ENCODE data around the gene BICD2. TPM values are rescaled to one million over a fixed set of nuclear protein-coding genes. Genes with fewer than 3 reads are reported as not detected.
A peak's percentile ranks its signal among the peaks of the same experiment; 100 is the strongest.

The BICD2 gene
- total RNA-seq, 1 experiment from 2014 or later: 34.3 TPM

DNA sequence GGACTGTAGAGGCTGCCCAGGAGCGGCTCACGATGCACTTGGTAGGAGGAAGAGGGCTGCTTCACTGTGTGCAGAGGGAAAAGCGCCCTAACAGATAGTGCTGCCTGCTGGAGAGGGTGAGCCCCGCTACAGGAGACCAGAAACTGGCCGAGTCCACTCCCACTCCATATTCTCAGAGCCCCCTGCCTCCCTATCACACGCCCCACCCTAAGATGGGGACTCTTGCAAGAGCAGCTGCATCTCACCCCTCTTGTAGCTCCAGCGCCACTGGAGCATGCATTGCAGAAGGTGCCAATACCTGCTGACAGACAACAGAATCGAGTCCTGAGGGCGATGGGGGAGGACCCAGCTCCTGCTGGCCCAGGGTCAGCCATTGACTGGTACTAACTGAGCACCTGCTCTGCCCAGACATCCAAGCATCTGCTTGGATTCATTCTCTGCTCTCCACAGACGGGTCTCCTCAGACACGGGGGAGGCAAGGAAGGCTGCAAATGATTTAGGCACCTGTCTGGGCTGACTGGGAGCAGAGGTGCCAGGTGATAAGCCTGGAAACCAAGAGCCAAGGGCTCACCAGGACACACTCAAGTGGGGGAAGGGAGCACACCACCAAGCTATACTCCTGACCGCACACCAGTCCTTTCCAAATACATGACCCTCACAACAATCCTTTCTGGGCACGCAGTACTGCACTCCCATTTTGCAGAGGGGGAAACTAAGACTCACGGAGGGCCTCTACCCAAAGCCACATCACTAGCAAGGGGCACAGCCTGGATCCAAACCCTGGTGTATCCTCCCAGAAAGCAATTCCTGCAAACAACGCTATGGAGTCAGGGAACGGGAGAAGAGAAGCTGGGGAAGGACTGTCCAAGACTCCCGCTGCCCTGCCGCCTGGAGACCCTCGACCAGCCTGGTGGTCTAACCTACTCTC is 1.6 kb downstream of the BICD2 start:
- Histone ChIP-seq H3K27me3 (ENCODE audit: control insufficient read depth, insufficient read depth, low read length) (no peaks in the 10 kb centered on the region), H3K36me3 (replicated peaks; ENCODE audit: control insufficient read depth, insufficient read depth, low read length) (no peaks in the 10 kb centered on the region), H3K4me3 (ENCODE audit: insufficient read depth, low read depth, low read length) (peak overlapping the region; percentile 100)
- DNase-seq: no peak

DNA sequence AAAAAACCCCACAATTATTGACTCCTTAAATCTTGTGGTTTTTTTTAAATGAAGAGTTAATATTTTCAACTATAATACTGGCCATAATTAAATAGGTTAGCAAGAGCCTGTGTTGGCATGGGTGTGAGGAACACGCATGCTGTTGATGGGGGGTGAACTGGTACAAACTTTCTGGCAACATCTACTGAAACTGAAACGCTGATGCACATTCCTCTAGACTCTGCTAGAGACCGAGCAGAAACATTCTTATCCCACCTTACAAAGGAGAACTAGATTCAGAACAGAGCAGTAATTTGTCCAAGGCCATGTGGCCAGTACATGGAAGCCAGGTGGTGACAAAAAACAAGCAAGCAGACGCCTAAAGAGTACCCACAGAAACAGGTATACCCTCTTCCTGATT is 2.4 kb downstream of the BICD2 start:
- Histone ChIP-seq H3K4me3 (ENCODE audit: insufficient read depth, low read depth, low read length) (no peak overlapping the region), H3K36me3 (replicated peaks; ENCODE audit: control insufficient read depth, insufficient read depth, low read length) (no peaks in the 10 kb centered on the region), H3K27me3 (ENCODE audit: control insufficient read depth, insufficient read depth, low read length) (no peaks in the 10 kb centered on the region)
- no peak for DNase-seq

DNA sequence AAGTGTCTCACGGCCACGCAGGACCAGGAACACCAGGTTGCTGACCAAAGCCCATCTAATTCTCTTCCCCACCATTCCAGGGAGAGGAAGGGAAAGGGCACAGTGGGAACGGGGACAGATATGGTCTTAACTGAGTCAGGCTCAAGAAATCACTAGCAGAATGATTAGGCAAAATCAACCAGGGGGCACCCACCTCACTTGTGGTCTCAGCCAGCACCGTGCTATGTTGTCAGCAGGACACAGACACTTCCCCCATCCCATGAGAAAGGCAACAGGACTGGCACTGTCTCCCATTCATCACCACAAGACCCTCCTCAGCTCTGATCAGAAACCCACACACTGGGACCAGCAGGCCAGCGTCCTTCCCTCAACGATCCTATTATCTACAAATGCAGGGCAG is 2.9 kb downstream of the BICD2 start:
- no peak for DNase-seq
- Histone ChIP-seq H3K36me3 (replicated peaks; ENCODE audit: control insufficient read depth, insufficient read depth, low read length) (no peaks in the 10 kb centered on the region), H3K4me3 (ENCODE audit: insufficient read depth, low read depth, low read length) (no peak overlapping the region), H3K27me3 (ENCODE audit: control insufficient read depth, insufficient read depth, low read length) (no peaks in the 10 kb centered on the region)

DNA sequence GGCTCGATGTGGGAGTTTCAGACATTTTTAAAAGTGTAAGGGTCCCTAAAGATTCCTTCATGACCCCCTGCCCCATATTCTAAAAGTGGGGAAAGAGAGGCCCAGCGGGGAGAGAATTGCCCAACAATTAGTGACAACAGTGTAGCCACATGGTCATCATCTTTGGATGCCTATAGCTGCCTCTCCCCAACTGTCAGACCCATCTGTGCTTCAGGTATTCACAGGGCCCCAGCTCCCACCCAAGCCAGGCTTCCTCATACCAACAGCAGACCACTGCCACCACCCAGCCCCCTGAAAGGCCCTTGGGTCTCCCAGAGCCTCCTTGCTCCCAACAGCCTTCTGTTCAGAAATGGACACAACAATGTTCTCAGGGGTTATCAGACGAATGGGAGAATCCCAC is 4.1 kb downstream of the BICD2 start:
- Histone ChIP-seq H3K4me3 (ENCODE audit: insufficient read depth, low read depth, low read length) (no peak overlapping the region), H3K36me3 (replicated peaks; ENCODE audit: control insufficient read depth, insufficient read depth, low read length) (no peaks in the 10 kb centered on the region), H3K27me3 (ENCODE audit: control insufficient read depth, insufficient read depth, low read length) (no peaks in the 10 kb centered on the region)
- DNase-seq: no peak

DNA sequence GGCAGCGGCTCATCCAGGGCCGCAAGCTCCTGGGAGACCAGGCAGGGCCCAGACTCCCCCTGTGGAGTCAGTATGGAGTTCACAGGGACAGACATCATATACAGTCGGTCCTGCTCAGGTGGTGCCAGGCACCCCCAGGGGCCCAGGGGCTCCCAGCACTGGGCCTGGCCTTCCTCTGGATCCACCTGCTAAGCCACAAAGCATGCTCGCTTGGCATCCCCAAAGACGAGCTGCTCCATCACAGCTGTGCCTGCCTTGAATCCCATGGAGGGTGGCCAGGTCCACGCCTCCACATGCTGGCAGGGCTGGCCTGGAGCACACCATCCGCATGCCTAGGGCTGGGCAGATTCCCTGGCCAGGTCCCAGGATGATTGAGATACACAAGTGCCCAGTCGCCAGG is 4.6 kb downstream of the BICD2 start:
- Histone ChIP-seq H3K4me3 (ENCODE audit: insufficient read depth, low read depth, low read length) (no peak overlapping the region), H3K36me3 (replicated peaks; ENCODE audit: control insufficient read depth, insufficient read depth, low read length) (no peaks in the 10 kb centered on the region), H3K27me3 (ENCODE audit: control insufficient read depth, insufficient read depth, low read length) (no peaks in the 10 kb centered on the region)
- DNase-seq: peak; percentile 52

DNA sequence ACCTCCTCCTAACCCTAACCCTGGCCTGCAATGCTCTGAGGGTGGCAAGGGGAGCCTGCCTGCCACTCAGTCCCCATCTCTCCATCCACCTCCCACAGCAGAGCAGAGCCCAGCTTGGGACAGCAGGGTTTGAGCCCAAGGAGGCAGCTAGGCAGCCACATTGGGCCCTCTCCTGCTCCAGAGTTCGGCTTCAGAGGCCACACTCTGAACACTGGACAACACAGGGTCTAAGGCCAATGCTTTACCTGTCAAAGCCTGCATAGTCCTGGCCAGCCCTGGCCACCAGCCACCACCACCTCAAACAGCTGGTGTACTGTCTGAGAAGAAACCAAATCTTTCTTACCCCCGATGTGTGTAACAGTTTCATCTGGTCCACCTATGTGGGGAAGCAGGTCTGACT is 5.2 kb downstream of the BICD2 start:
- H3K4me3 ChIP-seq (ENCODE audit: insufficient read depth, low read depth, low read length): no peak overlapping the region
- no peaks in the 10 kb centered on the region for H3K27me3 ChIP-seq (ENCODE audit: control insufficient read depth, insufficient read depth, low read length)
- no peaks in the 10 kb centered on the region for H3K36me3 ChIP-seq (replicated peaks; ENCODE audit: control insufficient read depth, insufficient read depth, low read length)
- no peak for DNase-seq

DNA sequence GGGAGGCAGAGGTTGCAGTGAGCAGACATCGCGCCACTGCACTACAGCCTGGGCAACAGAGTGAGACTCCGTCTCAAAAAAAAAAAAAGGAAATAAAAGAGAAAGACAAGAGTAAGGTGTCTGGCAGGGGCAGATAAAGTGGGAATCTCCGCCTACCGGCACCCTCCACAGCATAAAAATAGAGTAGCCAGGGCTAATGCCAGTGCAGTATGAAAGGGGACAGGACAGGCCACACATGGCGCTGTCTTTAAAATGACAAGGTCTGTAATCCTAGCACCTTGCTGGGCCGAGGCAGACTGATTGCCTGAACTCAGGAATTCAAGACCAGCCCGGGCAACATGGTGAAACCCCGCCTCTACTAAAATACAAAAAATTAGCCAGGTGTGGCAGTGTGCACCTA is 7.8 kb downstream of the BICD2 start:
- no peak for DNase-seq
- H3K4me3 ChIP-seq (ENCODE audit: insufficient read depth, low read depth, low read length): no peak overlapping the region

DNA sequence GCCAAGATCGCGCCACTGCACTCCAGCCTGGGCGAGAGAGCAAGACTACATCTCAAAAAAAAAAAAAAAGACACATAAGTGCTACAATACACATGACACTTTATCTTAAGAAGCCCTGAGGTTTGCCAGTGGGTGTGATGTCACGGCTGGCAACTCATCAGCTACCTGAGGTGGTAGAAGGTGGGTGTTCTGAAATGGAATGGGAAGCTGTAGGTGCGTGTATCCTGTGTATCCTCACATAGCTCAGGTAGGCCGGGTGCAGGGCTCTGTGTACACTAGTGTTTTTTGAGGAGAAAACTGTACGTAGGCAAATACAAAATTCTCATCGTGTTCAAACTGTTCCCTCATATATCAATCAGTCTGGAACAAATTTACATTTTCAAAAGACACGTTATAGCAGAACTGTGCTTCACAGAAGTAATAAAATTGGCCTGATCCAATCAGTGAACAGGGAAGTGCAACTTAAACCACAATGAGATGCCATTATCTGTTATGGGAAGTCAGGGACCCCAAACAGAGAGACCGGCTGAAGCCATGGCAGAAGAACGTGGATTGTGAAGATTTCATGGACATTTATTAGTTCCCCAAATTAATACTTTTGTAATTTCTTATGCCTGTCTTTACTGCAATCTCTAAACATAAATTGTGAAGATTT is 10.4 kb downstream of the BICD2 start:
- DNase-seq: no peak
- Histone ChIP-seq H3K27me3 (ENCODE audit: control insufficient read depth, insufficient read depth, low read length) (no peaks in the 10 kb centered on the region), H3K4me3 (ENCODE audit: insufficient read depth, low read depth, low read length) (no peak overlapping the region), H3K36me3 (replicated peaks; ENCODE audit: control insufficient read depth, insufficient read depth, low read length) (no peaks in the 10 kb centered on the region)

More for the DNA sequence above, 7.8 kb downstream of the BICD2 start:
- Histone ChIP-seq H3K27me3 (ENCODE audit: control insufficient read depth, insufficient read depth, low read length) (no peaks in the 10 kb centered on the region), H3K36me3 (replicated peaks; ENCODE audit: control insufficient read depth, insufficient read depth, low read length) (no peaks in the 10 kb centered on the region)

DNA sequence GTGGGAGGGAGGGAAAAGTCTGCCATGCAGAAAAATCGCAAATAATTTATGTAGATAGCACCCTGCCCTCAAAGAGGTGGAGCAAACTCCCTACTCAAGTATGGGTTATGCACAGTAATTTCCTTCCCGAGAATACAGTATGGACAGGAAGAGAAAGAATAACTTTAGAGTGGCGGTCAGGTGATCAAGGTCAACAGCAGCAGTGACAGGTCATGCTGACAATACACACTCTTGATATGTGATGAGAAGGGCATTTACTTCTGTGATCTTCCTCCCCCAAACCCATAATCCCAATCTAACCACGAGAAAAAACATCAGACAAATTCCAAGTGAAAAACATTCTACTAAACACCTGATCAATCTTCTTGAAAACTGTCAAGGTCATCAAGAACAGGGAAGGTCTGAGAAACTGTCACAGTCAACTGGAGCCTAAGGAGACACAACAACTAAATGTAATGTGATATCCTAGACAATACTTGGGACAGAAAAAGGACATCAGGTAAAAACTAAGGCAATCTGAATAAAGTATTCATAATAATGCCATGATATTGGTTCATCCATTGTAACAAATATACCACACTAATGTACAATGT is 11.7 kb downstream of the BICD2 start:
- DNase-seq: no peak
- H3K36me3 ChIP-seq (replicated peaks; ENCODE audit: control insufficient read depth, insufficient read depth, low read length): no peaks in the 10 kb centered on the region
- H3K27me3 ChIP-seq (ENCODE audit: control insufficient read depth, insufficient read depth, low read length): no peaks in the 10 kb centered on the region
- H3K4me3 ChIP-seq (ENCODE audit: insufficient read depth, low read depth, low read length): no peak overlapping the region

DNA sequence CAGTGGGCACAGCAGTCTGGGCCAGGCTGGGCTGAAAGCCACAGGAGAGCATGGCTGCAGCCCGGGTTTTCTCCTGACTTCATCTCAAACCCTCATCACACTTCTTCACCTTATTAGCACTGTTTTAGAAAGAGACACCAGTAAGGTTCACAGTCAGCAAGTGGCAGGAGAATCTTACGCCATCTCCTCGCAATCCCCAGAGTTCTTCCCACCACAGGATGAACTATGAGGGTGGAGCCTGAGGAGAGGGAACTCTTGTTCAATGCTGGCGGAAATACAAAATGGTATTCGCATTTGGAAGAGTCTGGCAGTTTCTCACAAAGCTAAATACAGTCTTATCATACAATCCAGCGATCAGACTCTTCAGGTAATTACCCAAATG is 14.7 kb downstream of the BICD2 start:
- Histone ChIP-seq H3K27me3 (ENCODE audit: control insufficient read depth, insufficient read depth, low read length) (no peaks in the 10 kb centered on the region), H3K4me3 (ENCODE audit: insufficient read depth, low read depth, low read length) (no peak overlapping the region), H3K36me3 (replicated peaks; ENCODE audit: control insufficient read depth, insufficient read depth, low read length) (no peaks in the 10 kb centered on the region)
- no peak for DNase-seq

DNA sequence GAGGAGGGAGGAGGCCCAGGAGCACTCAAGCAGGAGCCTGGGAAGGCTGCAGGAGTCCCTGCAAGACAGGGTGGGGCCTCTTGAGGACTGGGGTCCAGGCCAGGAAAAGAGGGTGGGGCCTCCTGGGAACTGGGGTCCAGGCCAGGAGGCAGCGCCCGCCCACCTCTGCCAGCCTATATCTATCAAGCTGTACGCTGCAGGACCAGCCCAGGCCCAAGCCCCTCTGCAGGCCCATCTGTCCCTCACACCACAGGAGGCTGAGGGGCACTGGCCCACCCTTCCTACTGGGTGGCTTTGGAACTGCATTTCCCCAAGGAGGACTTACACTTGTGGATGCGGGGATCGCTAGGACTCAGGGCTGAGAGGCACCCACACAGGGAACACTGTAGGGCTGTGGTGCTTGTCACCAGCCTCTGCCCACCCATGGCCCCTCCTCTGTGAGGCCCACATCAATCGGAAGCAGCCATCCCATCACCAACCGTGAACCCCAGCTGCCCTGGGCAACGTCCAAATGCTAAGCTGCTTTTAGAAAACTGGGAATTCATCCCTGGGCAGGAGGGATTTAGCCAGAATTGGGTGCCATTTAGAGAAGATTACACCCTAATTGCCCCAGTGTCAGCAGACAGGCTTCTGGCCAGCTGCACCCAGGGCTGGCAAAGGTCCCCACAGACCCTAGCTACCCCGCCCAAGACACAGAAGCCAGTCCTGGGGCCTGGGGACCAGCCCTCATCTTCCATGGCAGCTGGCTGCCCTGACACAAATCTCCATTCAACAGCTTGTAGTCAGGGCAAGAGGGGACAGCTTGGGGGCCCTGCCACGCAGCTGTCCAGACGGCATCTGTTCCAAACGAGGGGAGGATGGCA is 15.3 kb downstream of the BICD2 start:
- DNase-seq: peak; percentile 59
- H3K36me3 ChIP-seq (replicated peaks; ENCODE audit: control insufficient read depth, insufficient read depth, low read length): no peaks in the 10 kb centered on the region
- H3K4me3 ChIP-seq (ENCODE audit: insufficient read depth, low read depth, low read length): no peak overlapping the region
- H3K27me3 ChIP-seq (ENCODE audit: control insufficient read depth, insufficient read depth, low read length): no peaks in the 10 kb centered on the region

DNA sequence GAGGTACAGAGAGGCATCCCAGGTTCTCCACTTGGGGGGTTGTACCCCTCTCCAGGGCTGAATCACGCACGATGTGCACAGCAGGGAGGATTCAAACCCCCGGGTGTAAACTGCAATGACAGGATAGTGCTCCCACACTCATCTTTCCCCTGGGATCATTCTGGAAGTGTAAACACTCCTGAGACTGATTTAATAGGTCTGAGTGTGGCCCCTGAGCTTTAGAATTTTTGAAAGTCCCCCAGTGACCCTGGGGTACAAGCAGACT is 16.5 kb downstream of the BICD2 start:
- no peaks in the 10 kb centered on the region for H3K36me3 ChIP-seq (replicated peaks; ENCODE audit: control insufficient read depth, insufficient read depth, low read length)
- no peak overlapping the region for H3K4me3 ChIP-seq (ENCODE audit: insufficient read depth, low read depth, low read length)
- H3K27me3 ChIP-seq (ENCODE audit: control insufficient read depth, insufficient read depth, low read length): no peaks in the 10 kb centered on the region
- DNase-seq: no peak

DNA sequence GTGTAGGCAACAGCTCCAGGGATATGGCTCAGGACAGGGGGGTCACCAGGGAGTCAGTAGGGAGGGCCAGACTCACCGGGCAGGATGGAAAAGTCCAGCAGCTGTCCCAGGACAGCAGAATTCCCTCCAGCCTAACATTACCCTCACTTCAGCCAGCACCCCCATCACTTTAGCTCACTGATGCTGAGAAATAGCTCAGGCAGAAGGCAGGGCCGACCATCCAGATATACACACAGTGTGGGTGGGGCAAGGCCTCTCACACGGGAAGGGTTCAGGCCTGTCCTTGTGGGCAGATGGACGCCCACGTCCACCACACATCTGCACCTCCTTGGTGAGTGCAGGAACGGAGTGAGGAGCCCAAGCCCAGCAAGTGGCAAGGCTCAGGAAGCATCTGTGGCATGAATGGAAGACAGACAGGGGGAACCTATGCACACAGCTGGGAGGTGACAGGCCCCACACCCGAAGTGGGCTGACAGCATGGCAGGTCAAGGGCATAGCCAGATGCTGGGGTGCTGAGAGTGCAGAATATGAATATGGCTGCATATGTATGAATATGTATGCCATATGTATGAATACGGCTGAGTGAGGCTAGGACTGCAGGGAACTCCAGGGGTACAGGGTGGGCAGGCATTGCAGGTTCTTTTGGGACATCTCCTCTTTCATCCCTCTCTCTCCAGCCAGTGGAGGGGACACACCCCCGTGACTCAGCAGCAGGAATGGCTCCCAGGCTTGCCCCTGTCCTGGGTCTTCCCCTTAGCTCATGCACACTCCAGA is 17.0 kb downstream of the BICD2 start:
- H3K4me3 ChIP-seq (ENCODE audit: insufficient read depth, low read depth, low read length): no peak overlapping the region
- DNase-seq: no peak

More for the DNA sequence above, 17.0 kb downstream of the BICD2 start:
- no peaks in the 10 kb centered on the region for H3K27me3 ChIP-seq (ENCODE audit: control insufficient read depth, insufficient read depth, low read length)
- H3K36me3 ChIP-seq (replicated peaks; ENCODE audit: control insufficient read depth, insufficient read depth, low read length): no peaks in the 10 kb centered on the region
